HTERT RPE-1 (cell line): Measurements from ENCODE around the gene OPRPN.

Experiments used
- in situ Hi-C: fragments of 300-500 bp; cut with MboI; formaldehyde crosslinking; loops from 4 replicates; pipeline ENCODE4 v1.14.3; 2020; ENCODE audit warnings: low sequenced_read_pairs

OPRPN gene

GRCh38 chr4:70397580-70397979, at the start of gene OPRPN:
TSS of gene OPRPN (plus strand) at chr4:70397940. CDS start at chr4:70399286, 1,346 bp downstream.
- in situ Hi-C loops, result no loop called here

GRCh38 chr4:70356185-70356584, 41.6 kb upstream of the OPRPN start:
- in situ Hi-C loops, result no loop called here

- in situ Hi-C loops, result no loop called here
Observed at GRCh38 chr4:70359115-70359661, 38.6 kb upstream of the OPRPN start.

GRCh38 chr4:70360460-70360859, 37.3 kb upstream of the OPRPN start, which contains the start of gene SMR3A:
TSS of gene SMR3A (plus strand) at chr4:70360760. CDS start at chr4:70362116, 1,356 bp downstream.
- in situ Hi-C loops, result no loop called here

- in situ Hi-C loops, result no loop called here
Observed at GRCh38 chr4:70364002-70364401, 33.7 kb upstream of the OPRPN start.

- in situ Hi-C loops, result no loop called here
Observed at GRCh38 chr4:70365479-70365878, 32.3 kb upstream of the OPRPN start.

GRCh38 chr4:70367813-70368212, 29.9 kb upstream of the OPRPN start:
- in situ Hi-C loops, result no loop called here

GRCh38 chr4:70371987-70372386, 25.8 kb upstream of the OPRPN start:
- in situ Hi-C loops, result no loop called here

- in situ Hi-C loops, result no loop called here
Observed at GRCh38 chr4:70372760-70373159, 25.0 kb upstream of the OPRPN start.

- in situ Hi-C loops, result no loop called here
Observed at GRCh38 chr4:70380578-70380977, 17.2 kb upstream of the OPRPN start.

- in situ Hi-C loops, result no loop called here
Observed at GRCh38 chr4:70382691-70383181, 15.0 kb upstream of the OPRPN start, which contains the start of gene SMR3B. TSS of gene SMR3B (plus strand) at chr4:70383131. CDS start at chr4:70384511, 1,380 bp downstream.

- in situ Hi-C loops, result no loop called here
Observed at GRCh38 chr4:70392057-70392776, 5.5 kb upstream of the OPRPN start.

GRCh38 chr4:70399319-70399718, 1.6 kb downstream of the OPRPN start:
- in situ Hi-C loops, result no loop called here

GRCh38 chr4:70402762-70403161, 5.0 kb downstream of the OPRPN start:
- in situ Hi-C loops, result no loop called here

GRCh38 chr4:70405765-70406164, 8.0 kb downstream of the OPRPN start:
- in situ Hi-C loops, result no loop called here

- in situ Hi-C loops, result no loop called here
Observed at GRCh38 chr4:70425306-70425705, 27.6 kb downstream of the OPRPN start.

- in situ Hi-C loops, result no loop called here
Observed at GRCh38 chr4:70426789-70427188, 29.0 kb downstream of the OPRPN start.

GRCh38 chr4:70437197-70437596, 39.5 kb downstream of the OPRPN start:
- in situ Hi-C loops, result no loop called here

- in situ Hi-C loops, result no loop called here
Observed at GRCh38 chr4:70442474-70442873, 44.7 kb downstream of the OPRPN start.

- in situ Hi-C loops, result no loop called here
Observed at GRCh38 chr4:70443329-70443728, 45.6 kb downstream of the OPRPN start.

GRCh38 chr4:70449220-70449619, 51.5 kb downstream of the OPRPN start:
- in situ Hi-C loops, result no loop called here

- in situ Hi-C loops, result no loop called here
Observed at GRCh38 chr4:70452946-70453345, 55.2 kb downstream of the OPRPN start.
